ENCODE data around the gene RHBDL1.

The RHBDL1 gene

GRCh38 chr16:674968-675883 is at the start of gene RHBDL1:
TSS of gene RHBDL1 (plus strand) at chr16:675671. CDS start at chr16:675791, 120 bp downstream.
- FAIRE-seq (no peak), DNase-seq (ENCODE audit: insufficient read length, low spot score) (no peak)
- TF ChIP-seq CTCF (IDR thresholded peaks at IDR 0.05; ENCODE audit: insufficient read depth, missing control alignments) = no peak

GRCh38 chr16:625977-626765 is 49.3 kb upstream of the RHBDL1 start:
- no peak for TF ChIP-seq CTCF (IDR thresholded peaks at IDR 0.05; ENCODE audit: insufficient read depth, missing control alignments)
- FAIRE-seq = no peak

GRCh38 chr16:626787-627453 is 48.6 kb upstream of the RHBDL1 start:
- no peak for FAIRE-seq
- no peak for DNase-seq (ENCODE audit: insufficient read length, low spot score)
- TF ChIP-seq CTCF (IDR thresholded peaks at IDR 0.05; ENCODE audit: insufficient read depth, missing control alignments) = no peak

More at GRCh38 chr16:625977-626765, 49.3 kb upstream of the RHBDL1 start:
- DNase-seq (ENCODE audit: insufficient read length, low spot score) = no peak

GRCh38 chr16:627454-628239 is 47.8 kb upstream of the RHBDL1 start:
- no peak for FAIRE-seq
- TF ChIP-seq CTCF (IDR thresholded peaks at IDR 0.05; ENCODE audit: insufficient read depth, missing control alignments) = no peak
- no peak for DNase-seq (ENCODE audit: insufficient read length, low spot score)

GRCh38 chr16:628321-629061 is 47.0 kb upstream of the RHBDL1 start:
- TF ChIP-seq CTCF (IDR thresholded peaks at IDR 0.05; ENCODE audit: insufficient read depth, missing control alignments) = no peak
- FAIRE-seq (no peak), DNase-seq (ENCODE audit: insufficient read length, low spot score) (no peak)
